Kidney epithelial cell (primary cell): ENCODE results near the gene AZU1. TPM values are rescaled to one million over a fixed set of nuclear protein-coding genes. Genes with fewer than 3 reads are reported as not detected.
"Not testable (repeated sequence)": the region's sequence is repeated elsewhere in the genome, so short reads cannot be mapped to it uniquely, and the experiment has no call there.

ENCODE experiments used
- DNase-seq: peaks from one replicate; pipeline ENCODE4 v3.0.0-alpha.2; 2010; ENCODE audit warnings: low read depth
- H3K27me3 ChIP-seq: 2 replicates; pipeline ENCODE4 v1.6.0; 2011; ENCODE audit warnings: low read length; ENCODE audit not compliant: control insufficient read depth, insufficient read depth
- H3K36me3 ChIP-seq: 2 replicates; pipeline ENCODE4 v1.5.1; 2011; ENCODE audit warnings: low read length; ENCODE audit not compliant: control insufficient read depth, insufficient read depth
- H3K4me3 ChIP-seq: 2 replicates; pipeline ENCODE4 v1.5.1; 2011; ENCODE audit warnings: low read depth, mild to moderate bottlenecking, control low read depth, low read length
- total RNA-seq: library from RNA; depleted of rRNA; stranded (reverse); fragments of >200 nt; gene quantifications from 2 replicates; pipeline ENCODE4 v1.2.3, GENCODE V29; 2015
- TF ChIP-seq, protein P1 (sequence below): IDR thresholded peaks from 2 replicates; pipeline ENCODE4 v1.5.1; 2011; ENCODE audit warnings: mild to moderate bottlenecking, moderate library complexity, low read length, control low read depth, inconsistent platforms; ENCODE audit not compliant: insufficient read depth, poor library complexity, severe bottlenecking

AZU1 gene
- total RNA-seq, 1 donor from 2014 or later, result not detected

GRCh38 chr19:831407-832369, 4.1 kb downstream of the AZU1 start:
- no peak for DNase-seq
- no peaks in the 10 kb centered on the region for H3K36me3 ChIP-seq
- TF ChIP-seq, protein P1, sequence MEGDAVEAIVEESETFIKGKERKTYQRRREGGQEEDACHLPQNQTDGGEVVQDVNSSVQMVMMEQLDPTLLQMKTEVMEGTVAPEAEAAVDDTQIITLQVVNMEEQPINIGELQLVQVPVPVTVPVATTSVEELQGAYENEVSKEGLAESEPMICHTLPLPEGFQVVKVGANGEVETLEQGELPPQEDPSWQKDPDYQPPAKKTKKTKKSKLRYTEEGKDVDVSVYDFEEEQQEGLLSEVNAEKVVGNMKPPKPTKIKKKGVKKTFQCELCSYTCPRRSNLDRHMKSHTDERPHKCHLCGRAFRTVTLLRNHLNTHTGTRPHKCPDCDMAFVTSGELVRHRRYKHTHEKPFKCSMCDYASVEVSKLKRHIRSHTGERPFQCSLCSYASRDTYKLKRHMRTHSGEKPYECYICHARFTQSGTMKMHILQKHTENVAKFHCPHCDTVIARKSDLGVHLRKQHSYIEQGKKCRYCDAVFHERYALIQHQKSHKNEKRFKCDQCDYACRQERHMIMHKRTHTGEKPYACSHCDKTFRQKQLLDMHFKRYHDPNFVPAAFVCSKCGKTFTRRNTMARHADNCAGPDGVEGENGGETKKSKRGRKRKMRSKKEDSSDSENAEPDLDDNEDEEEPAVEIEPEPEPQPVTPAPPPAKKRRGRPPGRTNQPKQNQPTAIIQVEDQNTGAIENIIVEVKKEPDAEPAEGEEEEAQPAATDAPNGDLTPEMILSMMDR, result no peak
- H3K27me3 ChIP-seq, result peaks cover 31% of the 10 kb centered on the region
- H3K4me3 ChIP-seq, result no peak overlapping the region

- DNase-seq, result no peak
- H3K4me3 ChIP-seq, result no peak overlapping the region
- H3K27me3 ChIP-seq, result peaks cover 32% of the 10 kb centered on the region
- TF ChIP-seq, protein P1, result no peak
- no peaks in the 10 kb centered on the region for H3K36me3 ChIP-seq
These were observed 6.6 kb downstream of the AZU1 start for GRCh38 chr19:834216-834615.

DNA sequence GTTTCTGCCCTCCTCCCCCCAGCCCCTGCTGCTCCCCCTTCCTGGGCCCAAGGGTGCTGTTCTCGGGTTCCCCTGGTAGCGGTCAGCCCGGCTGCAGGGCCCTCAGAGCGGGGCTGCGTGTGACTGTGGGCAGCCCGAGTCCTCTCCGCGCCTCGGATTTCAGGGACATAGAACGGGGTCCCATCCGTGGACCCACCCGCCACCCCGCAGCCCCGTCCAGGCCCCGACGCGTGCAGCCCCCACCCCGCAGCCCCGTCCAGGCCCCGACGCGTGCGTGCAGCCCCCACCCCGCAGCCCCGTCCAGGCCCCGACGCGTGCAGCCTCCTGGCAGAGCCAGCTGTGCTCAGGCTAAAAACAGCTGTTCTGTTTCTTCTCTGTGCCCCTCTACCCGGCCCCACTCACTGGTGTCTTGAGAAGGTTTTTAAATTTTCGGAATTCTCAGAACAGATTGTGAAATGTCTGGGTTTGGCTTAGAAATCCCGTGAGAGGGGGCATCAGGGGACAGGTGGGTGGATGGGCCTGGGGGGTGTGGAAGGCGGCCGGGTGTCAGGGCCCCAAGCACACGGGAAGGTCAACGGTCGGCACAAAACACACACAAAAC, 7.7 kb downstream of the AZU1 start:
- Histone ChIP-seq H3K27me3 (peaks cover 26% of the 10 kb centered on the region), H3K36me3 (no peaks in the 10 kb centered on the region), H3K4me3 (no peak overlapping the region)
- no peak for DNase-seq
- TF ChIP-seq, protein P1, result no peak

DNA sequence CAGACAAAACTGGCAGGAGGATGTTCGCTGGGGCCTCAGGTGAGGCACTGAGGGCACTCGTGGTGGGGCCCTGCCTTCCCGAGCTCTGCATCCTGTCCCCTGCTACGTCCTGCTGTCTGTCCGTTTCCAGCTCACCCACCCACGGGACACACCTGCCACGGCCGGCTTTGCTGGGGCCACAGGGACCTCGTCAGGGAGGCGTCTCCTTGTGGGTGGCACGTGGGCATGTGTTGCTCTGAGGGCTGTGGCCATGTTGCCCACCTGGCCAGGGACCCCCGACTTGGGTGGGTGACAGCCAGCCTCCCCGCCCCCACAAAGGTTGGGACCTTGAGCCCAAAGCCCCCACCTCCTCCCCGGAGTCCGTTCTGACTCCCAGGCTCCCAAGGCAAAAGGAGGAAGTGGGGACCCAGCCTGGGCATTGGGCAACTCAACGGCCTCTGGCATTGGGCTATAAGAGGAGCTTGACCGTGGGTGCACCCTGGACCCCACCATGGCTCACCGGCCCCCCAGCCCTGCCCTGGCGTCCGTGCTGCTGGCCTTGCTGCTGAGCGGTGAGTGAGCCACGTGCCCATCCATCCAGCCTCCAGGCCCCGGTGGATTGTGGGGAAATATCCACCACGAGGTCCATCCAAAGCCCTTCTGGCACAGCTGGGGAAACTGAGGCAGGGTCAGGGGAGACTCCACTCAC, 13.0 kb downstream of the AZU1 start, which contains the start of gene PRTN3:
Gene PRTN3, plus strand, starts transcription at position 481 of the 688 bp plus-strand sequence. Its CDS starts 10 bp downstream, at position 491.
- TF ChIP-seq, protein P1, result no peak
- Histone ChIP-seq H3K27me3 (peaks cover 29% of the 10 kb centered on the region), H3K4me3 (no peak within 1 kb of the TSS), H3K36me3 (no peaks in the 10 kb centered on the region)
- DNase-seq, result no peak

- H3K27me3 ChIP-seq, result peaks cover 43% of the 10 kb centered on the region
- H3K36me3 ChIP-seq, DNase-seq: not testable (repeated sequence)
These were observed 15.2 kb downstream of the AZU1 start for GRCh38 chr19:842802-843179.

More at GRCh38 chr19:842802-843179, 15.2 kb downstream of the AZU1 start:
- H3K4me3 ChIP-seq, result not testable (repeated sequence)
